Loucy (cell line): ENCODE data around the gene PSAPL1.

ENCODE experiments used
- CTCF ChIP-seq: fragments of 200-600 bp; sonication (generic); conservative IDR thresholded peaks from 2 replicates; pipeline ENCODE4 v1.5.1; 2014; ENCODE audit warnings: mild to moderate bottlenecking, antibody characterized with exemption, low read length
- EZH2phosphoT487 ChIP-seq: fragments of 200-600 bp; IDR thresholded peaks from 2 replicates; pipeline ENCODE4 v1.6.1; 2018; ENCODE audit warnings: antibody characterized with exemption, mild to moderate bottlenecking, moderate library complexity, borderline replicate concordance

- no peak for TF ChIP-seq CTCF
- TF ChIP-seq EZH2phosphoT487: no peak
These were observed 13.2 kb downstream of the PSAPL1 start for GRCh38 chr4:7421356-7422150.
